Esophagus squamous epithelium (tissue), 4 donors: ENCODE measurements around the gene PMM2.

ENCODE experiments used
- CTCF ChIP-seq, 6 experiments: fragments of 450-650 bp in 4 of 6; fragments of 200-600 bp in 2 of 6; sonication (generic) in 2 of 6; IDR thresholded peaks; one replicate each; pipeline ENCODE4 v1.5.1; 2016 to 2019; ENCODE audit warnings: antibody characterized with exemption in 6 of 6, mild to moderate bottlenecking in 4 of 6, moderate library complexity in 4 of 6
- POLR2A ChIP-seq, 4 donors: fragments of 450-650 bp; IDR thresholded peaks; one replicate each; pipeline ENCODE4 v1.6.1; 2017; ENCODE audit warnings: antibody characterized with exemption in 4 of 4, mild to moderate bottlenecking in 4 of 4, moderate library complexity in 3 of 4

GRCh38 chr16:8893976-8894690 is 96.5 kb downstream of the PMM2 start:
- TF ChIP-seq CTCF (IDR thresholded peaks at IDR 0.05) (no peak), POLR2A (IDR thresholded peaks at IDR 0.05) (no peak)
